Measurements from ENCODE around the gene DUS1L.

The DUS1L gene

DNA sequence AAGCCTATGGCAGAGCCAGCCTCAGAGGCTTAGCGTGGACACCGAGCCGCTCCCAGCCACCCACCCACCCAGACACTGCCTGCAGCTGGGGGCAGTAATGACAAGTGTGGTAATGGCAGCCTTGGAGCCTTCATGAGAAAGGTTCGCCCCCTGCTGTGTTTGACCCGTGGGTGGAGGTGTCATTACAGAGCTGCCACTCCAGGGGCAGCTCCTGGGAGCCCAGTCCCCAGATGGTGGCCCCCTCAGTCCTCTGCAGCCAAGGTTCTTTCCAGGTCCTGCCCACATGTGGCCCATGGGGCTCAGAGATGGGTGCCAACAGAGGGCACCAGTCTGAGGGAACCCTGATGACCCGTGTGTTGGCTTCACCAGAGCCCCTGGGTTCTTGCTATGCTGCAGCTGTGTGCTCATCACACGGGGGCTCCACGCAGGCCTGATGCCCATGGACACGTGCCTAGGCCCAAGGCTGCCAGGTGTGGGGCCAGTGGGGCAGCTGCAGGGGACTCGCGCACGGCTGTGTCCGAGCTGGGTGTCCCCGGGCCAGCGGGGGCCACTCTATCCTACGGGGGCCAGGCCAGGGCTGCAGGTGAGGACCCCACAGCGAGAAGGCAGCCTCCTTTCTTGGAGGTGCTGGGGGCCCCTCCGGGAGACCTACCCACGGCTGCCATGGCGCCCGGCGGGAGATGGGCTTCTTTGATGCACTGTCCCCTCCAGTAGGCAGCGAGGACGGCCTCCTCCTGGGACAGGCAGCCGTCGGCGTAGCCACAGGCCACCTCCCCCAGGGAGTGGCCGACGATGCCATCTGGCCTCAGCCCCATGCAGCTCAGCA, 24.3 kb upstream of the DUS1L start:
- no peak for TF ChIP-seq CSDC2 (CRISPR knock-in tag; IDR thresholded peaks at IDR 0.05)
- no peak for TF ChIP-seq SNAI2 (CRISPR knock-in tag; IDR thresholded peaks at IDR 0.05)
- no peak for TF ChIP-seq ZFP30 (CRISPR knock-in tag; IDR thresholded peaks at IDR 0.05)
- TF ChIP-seq ISL1 (CRISPR knock-in tag; IDR thresholded peaks at IDR 0.05), result no peak
- no peak for TF ChIP-seq PPARA (CRISPR knock-in tag; IDR thresholded peaks at IDR 0.05; ENCODE audit: borderline replicate concordance)
- TF ChIP-seq TOX (CRISPR knock-in tag; IDR thresholded peaks at IDR 0.05; ENCODE audit: borderline replicate concordance), result no peak
- no peak for TF ChIP-seq ARNTL (CRISPR knock-in tag; IDR thresholded peaks at IDR 0.05; ENCODE audit: borderline replicate concordance, low read depth)
- no peak for TF ChIP-seq OSR1 (CRISPR knock-in tag; IDR thresholded peaks at IDR 0.05)
- TF ChIP-seq ZNF565 (CRISPR knock-in tag; conservative IDR thresholded peaks at IDR 0.05; ENCODE audit: low read depth), result no peak
- no peak for TF ChIP-seq ZNF8 (CRISPR knock-in tag; IDR thresholded peaks at IDR 0.05)
- TF ChIP-seq ZC3H10 (CRISPR knock-in tag; IDR thresholded peaks at IDR 0.05), result no peak
- TF ChIP-seq, protein P1, sequence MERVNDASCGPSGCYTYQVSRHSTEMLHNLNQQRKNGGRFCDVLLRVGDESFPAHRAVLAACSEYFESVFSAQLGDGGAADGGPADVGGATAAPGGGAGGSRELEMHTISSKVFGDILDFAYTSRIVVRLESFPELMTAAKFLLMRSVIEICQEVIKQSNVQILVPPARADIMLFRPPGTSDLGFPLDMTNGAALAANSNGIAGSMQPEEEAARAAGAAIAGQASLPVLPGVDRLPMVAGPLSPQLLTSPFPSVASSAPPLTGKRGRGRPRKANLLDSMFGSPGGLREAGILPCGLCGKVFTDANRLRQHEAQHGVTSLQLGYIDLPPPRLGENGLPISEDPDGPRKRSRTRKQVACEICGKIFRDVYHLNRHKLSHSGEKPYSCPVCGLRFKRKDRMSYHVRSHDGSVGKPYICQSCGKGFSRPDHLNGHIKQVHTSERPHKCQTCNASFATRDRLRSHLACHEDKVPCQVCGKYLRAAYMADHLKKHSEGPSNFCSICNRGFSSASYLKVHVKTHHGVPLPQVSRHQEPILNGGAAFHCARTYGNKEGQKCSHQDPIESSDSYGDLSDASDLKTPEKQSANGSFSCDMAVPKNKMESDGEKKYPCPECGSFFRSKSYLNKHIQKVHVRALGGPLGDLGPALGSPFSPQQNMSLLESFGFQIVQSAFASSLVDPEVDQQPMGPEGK (CRISPR knock-in tag; IDR thresholded peaks at IDR 0.05; ENCODE audit: borderline replicate concordance), result no peak
- TF ChIP-seq RARB (CRISPR knock-in tag; IDR thresholded peaks at IDR 0.05), result no peak
- no peak for TF ChIP-seq GLIS3 (CRISPR knock-in tag; IDR thresholded peaks at IDR 0.05)
- no peak for TF ChIP-seq BACH2 (CRISPR knock-in tag; IDR thresholded peaks at IDR 0.05; ENCODE audit: borderline replicate concordance)
- TF ChIP-seq ZNF70 (CRISPR knock-in tag; IDR thresholded peaks at IDR 0.05), result no peak
- TF ChIP-seq, protein P2, sequence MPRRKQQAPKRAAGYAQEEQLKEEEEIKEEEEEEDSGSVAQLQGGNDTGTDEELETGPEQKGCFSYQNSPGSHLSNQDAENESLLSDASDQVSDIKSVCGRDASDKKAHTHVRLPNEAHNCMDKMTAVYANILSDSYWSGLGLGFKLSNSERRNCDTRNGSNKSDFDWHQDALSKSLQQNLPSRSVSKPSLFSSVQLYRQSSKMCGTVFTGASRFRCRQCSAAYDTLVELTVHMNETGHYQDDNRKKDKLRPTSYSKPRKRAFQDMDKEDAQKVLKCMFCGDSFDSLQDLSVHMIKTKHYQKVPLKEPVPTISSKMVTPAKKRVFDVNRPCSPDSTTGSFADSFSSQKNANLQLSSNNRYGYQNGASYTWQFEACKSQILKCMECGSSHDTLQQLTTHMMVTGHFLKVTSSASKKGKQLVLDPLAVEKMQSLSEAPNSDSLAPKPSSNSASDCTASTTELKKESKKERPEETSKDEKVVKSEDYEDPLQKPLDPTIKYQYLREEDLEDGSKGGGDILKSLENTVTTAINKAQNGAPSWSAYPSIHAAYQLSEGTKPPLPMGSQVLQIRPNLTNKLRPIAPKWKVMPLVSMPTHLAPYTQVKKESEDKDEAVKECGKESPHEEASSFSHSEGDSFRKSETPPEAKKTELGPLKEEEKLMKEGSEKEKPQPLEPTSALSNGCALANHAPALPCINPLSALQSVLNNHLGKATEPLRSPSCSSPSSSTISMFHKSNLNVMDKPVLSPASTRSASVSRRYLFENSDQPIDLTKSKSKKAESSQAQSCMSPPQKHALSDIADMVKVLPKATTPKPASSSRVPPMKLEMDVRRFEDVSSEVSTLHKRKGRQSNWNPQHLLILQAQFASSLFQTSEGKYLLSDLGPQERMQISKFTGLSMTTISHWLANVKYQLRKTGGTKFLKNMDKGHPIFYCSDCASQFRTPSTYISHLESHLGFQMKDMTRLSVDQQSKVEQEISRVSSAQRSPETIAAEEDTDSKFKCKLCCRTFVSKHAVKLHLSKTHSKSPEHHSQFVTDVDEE (CRISPR knock-in tag; IDR thresholded peaks at IDR 0.05), result no peak
- no peak for ATAC-seq

DNA sequence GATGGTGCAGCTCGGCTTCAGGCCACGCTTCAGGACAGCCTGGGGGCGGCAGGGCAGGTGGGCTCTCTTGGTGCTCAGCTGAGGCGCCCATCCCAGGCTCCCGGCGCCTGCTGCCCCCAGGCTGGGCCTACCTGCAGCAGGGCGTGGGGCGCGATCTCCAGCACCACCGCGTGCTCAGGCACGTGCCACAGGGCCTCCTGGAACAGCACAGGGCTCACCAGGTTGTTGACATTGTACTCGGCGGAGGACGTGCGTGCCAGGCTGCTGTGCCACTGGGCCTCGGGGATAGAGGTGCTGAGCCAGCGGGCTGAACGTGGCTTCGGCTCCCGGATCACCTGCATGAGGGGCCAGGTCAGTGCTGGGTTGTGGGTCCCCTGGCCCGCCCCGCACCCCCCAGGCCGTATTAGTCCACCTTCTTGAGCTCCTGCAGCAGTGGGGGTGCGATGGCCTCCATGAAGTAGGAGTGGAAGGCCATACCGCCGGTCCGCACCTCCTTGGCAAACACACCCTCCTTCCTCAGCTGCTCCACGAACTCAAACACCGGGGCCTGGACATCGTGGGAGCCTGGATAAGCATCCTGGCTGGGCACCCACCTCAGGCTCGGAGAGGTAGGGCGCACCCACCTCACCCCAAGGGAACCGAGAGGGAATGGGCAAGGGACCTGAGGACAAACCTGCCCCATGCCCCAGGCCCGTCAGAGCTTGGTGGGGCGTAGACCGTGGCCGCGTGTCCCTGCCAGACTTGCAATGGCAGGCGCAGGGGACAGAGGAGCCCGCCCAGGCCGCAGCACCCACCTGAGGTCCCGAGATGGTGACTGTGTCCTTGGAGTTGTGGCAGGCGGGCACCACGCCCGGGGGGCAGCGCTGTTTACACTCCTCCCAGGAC, 23.5 kb upstream of the DUS1L start:
- TF ChIP-seq ZNF565 (CRISPR knock-in tag; conservative IDR thresholded peaks at IDR 0.05; ENCODE audit: low read depth) (no peak), ZNF70 (CRISPR knock-in tag; IDR thresholded peaks at IDR 0.05) (no peak)
- TF ChIP-seq, protein P2 (CRISPR knock-in tag; IDR thresholded peaks at IDR 0.05), result no peak
- no peak for ATAC-seq

DNA sequence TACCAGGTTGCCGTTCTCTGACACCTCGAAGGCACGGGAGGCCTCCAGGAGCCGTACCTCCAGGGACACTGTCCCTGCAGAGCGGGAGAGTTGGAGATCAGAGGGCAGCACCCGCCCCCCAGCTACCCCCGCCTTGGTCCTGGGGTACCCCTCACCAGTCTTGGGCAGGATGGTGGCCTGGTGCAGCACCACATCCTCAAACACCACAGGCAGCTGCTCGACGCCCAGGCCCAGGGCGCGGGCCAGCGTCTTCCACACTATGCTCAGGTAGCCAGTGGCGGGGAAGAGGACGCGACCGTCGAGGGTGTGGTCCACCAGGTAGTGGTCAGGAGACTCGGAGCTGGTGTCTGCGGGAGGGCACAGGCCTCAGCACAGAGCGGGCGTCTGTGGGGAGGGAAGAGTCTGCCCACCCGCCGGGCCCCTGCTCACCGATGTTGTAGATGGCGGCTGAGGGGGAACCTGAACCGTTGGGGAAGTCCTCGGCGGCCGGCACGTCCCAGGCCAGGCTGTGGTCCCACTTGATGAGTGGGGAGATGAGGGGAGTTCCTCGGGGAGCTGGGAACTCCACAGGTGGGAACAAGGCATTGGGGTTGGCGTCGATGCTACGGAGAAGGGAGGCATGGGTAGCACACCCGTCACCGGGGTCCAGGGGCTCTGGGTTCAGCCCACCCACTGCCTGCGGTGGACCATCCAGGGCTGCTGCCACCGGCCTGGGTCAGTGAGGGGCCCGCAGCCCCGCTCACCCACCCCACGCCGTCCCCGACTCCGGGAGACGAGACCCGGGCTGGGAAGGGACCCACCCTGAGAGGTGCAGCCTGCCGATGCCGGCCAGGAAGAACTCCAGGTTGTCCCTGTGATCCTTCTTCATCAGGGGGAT, 22.6 kb upstream of the DUS1L start:
- TF ChIP-seq RARB (CRISPR knock-in tag; IDR thresholded peaks at IDR 0.05), result no peak
- no peak for TF ChIP-seq ARNTL (CRISPR knock-in tag; IDR thresholded peaks at IDR 0.05; ENCODE audit: borderline replicate concordance, low read depth)
- no peak for TF ChIP-seq CSDC2 (CRISPR knock-in tag; IDR thresholded peaks at IDR 0.05)
- no peak for TF ChIP-seq TCF4 (CRISPR knock-in tag; IDR thresholded peaks at IDR 0.05; ENCODE audit: borderline replicate concordance)
- TF ChIP-seq, protein P3, sequence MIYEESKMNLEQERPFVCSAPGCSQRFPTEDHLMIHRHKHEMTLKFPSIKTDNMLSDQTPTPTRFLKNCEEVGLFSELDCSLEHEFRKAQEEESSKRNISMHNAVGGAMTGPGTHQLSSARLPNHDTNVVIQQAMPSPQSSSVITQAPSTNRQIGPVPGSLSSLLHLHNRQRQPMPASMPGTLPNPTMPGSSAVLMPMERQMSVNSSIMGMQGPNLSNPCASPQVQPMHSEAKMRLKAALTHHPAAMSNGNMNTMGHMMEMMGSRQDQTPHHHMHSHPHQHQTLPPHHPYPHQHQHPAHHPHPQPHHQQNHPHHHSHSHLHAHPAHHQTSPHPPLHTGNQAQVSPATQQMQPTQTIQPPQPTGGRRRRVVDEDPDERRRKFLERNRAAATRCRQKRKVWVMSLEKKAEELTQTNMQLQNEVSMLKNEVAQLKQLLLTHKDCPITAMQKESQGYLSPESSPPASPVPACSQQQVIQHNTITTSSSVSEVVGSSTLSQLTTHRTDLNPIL (CRISPR knock-in tag; IDR thresholded peaks at IDR 0.05; ENCODE audit: low read depth), result no peak
- TF ChIP-seq ZC3H10 (CRISPR knock-in tag; IDR thresholded peaks at IDR 0.05), result no peak
- TF ChIP-seq, protein P4, sequence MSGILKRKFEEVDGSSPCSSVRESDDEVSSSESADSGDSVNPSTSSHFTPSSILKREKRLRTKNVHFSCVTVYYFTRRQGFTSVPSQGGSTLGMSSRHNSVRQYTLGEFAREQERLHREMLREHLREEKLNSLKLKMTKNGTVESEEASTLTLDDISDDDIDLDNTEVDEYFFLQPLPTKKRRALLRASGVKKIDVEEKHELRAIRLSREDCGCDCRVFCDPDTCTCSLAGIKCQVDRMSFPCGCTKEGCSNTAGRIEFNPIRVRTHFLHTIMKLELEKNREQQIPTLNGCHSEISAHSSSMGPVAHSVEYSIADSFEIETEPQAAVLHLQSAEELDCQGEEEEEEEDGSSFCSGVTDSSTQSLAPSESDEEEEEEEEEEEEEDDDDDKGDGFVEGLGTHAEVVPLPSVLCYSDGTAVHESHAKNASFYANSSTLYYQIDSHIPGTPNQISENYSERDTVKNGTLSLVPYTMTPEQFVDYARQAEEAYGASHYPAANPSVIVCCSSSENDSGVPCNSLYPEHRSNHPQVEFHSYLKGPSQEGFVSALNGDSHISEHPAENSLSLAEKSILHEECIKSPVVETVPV (CRISPR knock-in tag; IDR thresholded peaks at IDR 0.05), result no peak
- TF ChIP-seq, protein P2 (CRISPR knock-in tag; IDR thresholded peaks at IDR 0.05), result no peak
- no peak for TF ChIP-seq GLIS3 (CRISPR knock-in tag; IDR thresholded peaks at IDR 0.05)
- no peak for TF ChIP-seq ZFP30 (CRISPR knock-in tag; IDR thresholded peaks at IDR 0.05)
- ATAC-seq, result no peak
